HFFc6 (cell line): Measurements from ENCODE around the gene POU6F2. TPM values are rescaled to one million over a fixed set of nuclear protein-coding genes. Genes with fewer than 3 reads are reported as not detected.

ENCODE experiments used
- DNase-seq: peaks from one replicate; pipeline ENCODE4 v3.0.0-alpha.2; 2018
- H3K27ac Mint-ChIP-seq: 2 replicates; pipeline ENCODE4 v1.8.0; 2020; ENCODE audit warnings: mild to moderate bottlenecking, mixed read lengths
- H3K27me3 Mint-ChIP-seq: 2 replicates; pipeline ENCODE4 v1.8.0; 2021; ENCODE audit warnings: mild to moderate bottlenecking, moderate library complexity, mixed read lengths; ENCODE audit not compliant: insufficient read depth
- H3K36me3 Mint-ChIP-seq: 2 replicates; pipeline ENCODE4 v1.8.0; 2021; ENCODE audit warnings: low read depth, mixed read lengths
- H3K4me1 Mint-ChIP-seq: 2 replicates; pipeline ENCODE4 v1.8.0; 2020; ENCODE audit warnings: low read depth, mixed read lengths
- H3K4me3 Mint-ChIP-seq: 2 replicates; pipeline ENCODE4 v1.8.0; 2020; ENCODE audit warnings: mild to moderate bottlenecking, moderate library complexity, mixed read lengths
- H3K9me3 Mint-ChIP-seq: 2 replicates; pipeline ENCODE4 v1.8.0; 2020; ENCODE audit warnings: mild to moderate bottlenecking, mixed read lengths
- CTCF ChIP-seq: fragments of 200-600 bp; sonication (generic); IDR thresholded peaks from 2 replicates; pipeline ENCODE4 v1.5.0; 2021; ENCODE audit warnings: antibody characterized with exemption, mild to moderate bottlenecking
- total RNA-seq, 6 experiments: library from RNA; stranded (reverse); fragmentation: NEBNext Ultra II Directional; extraction: Animal tissue kit (Norgen Biotek cat#: 25700); gene quantifications; 2 replicates in 1 of 6; 3 replicates in 5 of 6; pipeline ENCODE4 v1.2.3, GENCODE V29; 2021

POU6F2 gene
- total RNA-seq, 6 experiments from 2014 or later = not detected

GRCh38 chr7:39069896-39070881 lies 92.5 kb downstream of the POU6F2 start:
- no peaks in the 10 kb centered on the region for H3K36me3 Mint-ChIP-seq
- TF ChIP-seq CTCF = no peak
- H3K4me1 Mint-ChIP-seq = no peaks in the 10 kb centered on the region
- no peaks in the 10 kb centered on the region; the same call in 1 of the 2 replicates for H3K9me3 Mint-ChIP-seq
- H3K27me3 Mint-ChIP-seq = no peaks in the 10 kb centered on the region
- DNase-seq = no peak
- no peak overlapping the region for H3K27ac Mint-ChIP-seq
- H3K4me3 Mint-ChIP-seq = no peak overlapping the region

DNA sequence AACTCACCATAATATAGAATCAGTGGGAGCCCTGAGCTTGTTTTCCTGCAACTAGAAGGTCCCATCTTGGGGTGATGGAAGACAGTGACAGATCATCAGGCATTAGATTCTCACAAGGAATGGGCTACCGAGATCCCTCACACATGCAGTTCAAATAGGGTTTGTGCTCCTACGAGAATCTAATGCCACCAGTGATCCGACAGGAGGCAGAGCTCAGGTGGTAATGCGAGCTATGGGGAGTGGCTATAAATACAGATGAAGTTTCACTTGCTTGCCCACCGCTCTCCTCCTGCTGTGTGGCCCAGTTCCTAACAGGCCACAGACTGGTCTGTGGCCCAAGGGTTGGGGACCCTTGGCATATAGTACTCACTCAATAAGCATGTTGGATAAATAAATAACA lies 93.4 kb downstream of the POU6F2 start:
- Mint-ChIP-seq H3K4me3 (no peak overlapping the region), H3K36me3 (no peaks in the 10 kb centered on the region), H3K27ac (no peak overlapping the region), H3K27me3 (no peaks in the 10 kb centered on the region), H3K4me1 (no peaks in the 10 kb centered on the region), H3K9me3 (no peaks in the 10 kb centered on the region; the same call in 1 of the 2 replicates)
- no peak for TF ChIP-seq CTCF
- DNase-seq = no peak

- Mint-ChIP-seq H3K4me3 (no peak overlapping the region), H3K27me3 (peaks cover 3% of the 10 kb centered on the region; the same call in 1 of the 2 replicates), H3K36me3 (no peaks in the 10 kb centered on the region), H3K9me3 (no peaks in the 10 kb centered on the region; the same call in 1 of the 2 replicates), H3K27ac (no peak overlapping the region), H3K4me1 (no peaks in the 10 kb centered on the region)
- no peak for DNase-seq
- no peak for TF ChIP-seq CTCF
Observed at GRCh38 chr7:39073432-39073831, 95.7 kb downstream of the POU6F2 start.

GRCh38 chr7:39075210-39075609 lies 97.5 kb downstream of the POU6F2 start:
- H3K36me3 Mint-ChIP-seq = no peaks in the 10 kb centered on the region
- peak; percentile 46; the same call in 1 of the 2 replicates for TF ChIP-seq CTCF
- H3K9me3 Mint-ChIP-seq = no peaks in the 10 kb centered on the region; the same call in 1 of the 2 replicates
- no peaks in the 10 kb centered on the region for H3K4me1 Mint-ChIP-seq
- peaks cover 3% of the 10 kb centered on the region; the same call in 1 of the 2 replicates for H3K27me3 Mint-ChIP-seq
- no peak overlapping the region for H3K27ac Mint-ChIP-seq
- DNase-seq = no peak
- H3K4me3 Mint-ChIP-seq = no peak overlapping the region

DNA sequence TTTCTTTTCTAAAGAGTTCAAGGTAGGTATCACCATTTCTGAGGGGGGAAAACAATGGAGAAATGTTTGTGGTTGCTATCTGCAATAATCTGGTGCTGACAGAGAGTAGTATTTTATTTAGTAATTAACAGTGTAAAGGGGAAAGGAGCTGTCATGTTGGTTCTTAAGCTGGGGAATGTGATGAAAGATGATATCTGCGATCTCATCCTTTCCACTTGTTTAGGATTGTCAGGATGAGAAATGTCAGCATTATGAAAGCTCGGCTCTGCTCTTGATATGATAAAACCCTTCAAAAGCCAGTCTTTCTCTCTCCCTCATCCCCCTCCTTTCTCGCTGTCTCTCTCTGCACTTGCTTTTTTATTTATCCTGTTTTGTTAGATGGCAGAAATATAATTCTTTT lies 106.1 kb downstream of the POU6F2 start:
- no peaks in the 10 kb centered on the region for H3K9me3 Mint-ChIP-seq
- no peak for DNase-seq
- H3K27me3 Mint-ChIP-seq = peaks cover 10% of the 10 kb centered on the region
- H3K36me3 Mint-ChIP-seq = no peaks in the 10 kb centered on the region
- H3K27ac Mint-ChIP-seq = no peak overlapping the region
- H3K4me3 Mint-ChIP-seq = no peak overlapping the region
- no peaks in the 10 kb centered on the region for H3K4me1 Mint-ChIP-seq
- TF ChIP-seq CTCF = no peak
